ENCODE data around the gene AJUBA.

- TF ChIP-seq CTCF (IDR thresholded peaks at IDR 0.05) (no peak), POLR2A (IDR thresholded peaks at IDR 0.05) (no peak)
These were observed 53.9 kb downstream of the AJUBA start for GRCh38 chr14:22928237-22929103.
